Natural killer cell (primary cell): ENCODE data around the gene KRT39. TPM values are rescaled to one million over a fixed set of nuclear protein-coding genes. Genes with fewer than 3 reads are reported as not detected.
"Not testable (repeated sequence)": the region's sequence is repeated elsewhere in the genome, so short reads cannot be mapped to it uniquely, and the experiment has no call there.

Experiments used
- ATAC-seq, 3 donors: fragments of 150-1000 bp in 2 of 3; fragments of 200-7000 bp in 1 of 3; cut with Tn5 transposase; 1 replicate in 1 of 3; 2 replicates in 2 of 3; pipeline ENCODE4 v1.10.0; 2021; ENCODE audit warnings: mild to moderate bottlenecking in 2 of 3, moderate library complexity in 2 of 3
- DNase-seq, 2 donors: peaks; one replicate each; pipeline versions ENCODE4 v3.0.0 to v3.0.0-alpha.2; 2013 to 2021; ENCODE audit warnings: mixed read lengths in 1 of 2
- H3K27ac ChIP-seq: one replicate; pipeline ENCODE4 v1.5.1; 2013; ENCODE audit warnings: mild to moderate bottlenecking, low read length
- H3K27me3 ChIP-seq: one replicate; pipeline ENCODE4 v1.6.1; 2013; ENCODE audit warnings: low read length; ENCODE audit not compliant: control insufficient read depth, insufficient read depth
- H3K36me3 ChIP-seq: one replicate; pipeline ENCODE4 v1.6.1; 2013; ENCODE audit warnings: low read length; ENCODE audit not compliant: control insufficient read depth, insufficient read depth
- H3K4me1 ChIP-seq: one replicate; pipeline ENCODE4 v1.6.1; 2013; ENCODE audit warnings: low read length; ENCODE audit not compliant: control insufficient read depth, insufficient read depth
- H3K4me3 ChIP-seq: one replicate; pipeline ENCODE4 v1.5.1; 2013; ENCODE audit warnings: low read length
- H3K9me3 ChIP-seq: one replicate; pipeline ENCODE4 v1.6.1; 2013; ENCODE audit warnings: low read length; ENCODE audit not compliant: control insufficient read depth, insufficient read depth
- H3K27ac Mint-ChIP-seq, 2 donors: one replicate each; pipeline ENCODE4 v1.8.0; 2022; ENCODE audit warnings: mild to moderate bottlenecking in 2 of 2, mixed read lengths in 2 of 2, moderate library complexity in 1 of 2
- H3K27me3 Mint-ChIP-seq, 2 donors: one replicate each; pipeline ENCODE4 v1.8.0; 2022; ENCODE audit warnings: low read depth in 2 of 2, mixed read lengths in 2 of 2
- H3K36me3 Mint-ChIP-seq: one replicate; pipeline ENCODE4 v1.8.0; 2022; ENCODE audit warnings: mixed read lengths
- H3K4me1 Mint-ChIP-seq, 2 donors: one replicate each; pipeline ENCODE4 v1.8.0; 2022; ENCODE audit warnings: mixed read lengths in 2 of 2
- H3K4me3 Mint-ChIP-seq: one replicate; pipeline ENCODE4 v1.8.0; 2022; ENCODE audit warnings: mild to moderate bottlenecking, moderate library complexity, mixed read lengths
- H3K9me3 Mint-ChIP-seq, 2 donors: one replicate each; pipeline ENCODE4 v1.8.0; 2022; ENCODE audit warnings: mixed read lengths in 2 of 2
- CTCF ChIP-seq: fragments of 200-600 bp; IDR thresholded peaks from one replicate; pipeline ENCODE4 v1.8.0; 2022; ENCODE audit warnings: antibody characterized with exemption
- WGBS: methylation state at CpG from one replicate; pipeline ENCODE4 v1.1.7; 2013; ENCODE audit warnings: missing lambda C conversion rate; ENCODE audit not compliant: insufficient coverage; 5-methylcytosine and 5-hydroxymethylcytosine counted together
- intact Hi-C: fragments of 100-400 bp; cut with micrococcal nuclease; formaldehyde crosslinking; loops from one replicate; pipeline ENCODE4 v1.14.2; 2022
- total RNA-seq, 4 donors: library from RNA; stranded (reverse); fragments of 120-200 nt in 1 of 4; gene quantifications; one replicate each; pipeline versions ENCODE4 v1.2.3 to v1.2.4, GENCODE V29; 2013 to 2022

KRT39 gene
- total RNA-seq, 3 donors from 2014 or later (not counting 1 experiment from before 2014, with no cell fraction given) = not detected

GRCh38 chr17:41001795-41002194 lies 35.0 kb upstream of the KRT39 start:
- no peaks in the 10 kb centered on the region for H3K9me3 Mint-ChIP-seq
- TF ChIP-seq CTCF = no peak
- Histone ChIP-seq H3K27me3 (peaks cover 9% of the 10 kb centered on the region), H3K4me3 (no peak overlapping the region), H3K4me1 (no peaks in the 10 kb centered on the region), H3K9me3 (no peaks in the 10 kb centered on the region), H3K36me3 (no peaks in the 10 kb centered on the region), H3K27ac (no peak overlapping the region)
- H3K4me3 Mint-ChIP-seq = no peak overlapping the region
- intact Hi-C loops = no loop called here
- WGBS = 87% methylated on average over 4 of the region's 4 CpGs
- H3K27me3 Mint-ChIP-seq = peaks cover 27 to 28% of the 10 kb centered on the region in 2 donors
- H3K4me1 Mint-ChIP-seq = no peaks in the 10 kb centered on the region
- DNase-seq = no peak
- ATAC-seq = no peak
- no peak overlapping the region for H3K27ac Mint-ChIP-seq
- no peaks in the 10 kb centered on the region for H3K36me3 Mint-ChIP-seq

GRCh38 chr17:40999563-40999962 lies 32.8 kb upstream of the KRT39 start, which contains the start of gene KRTAP3-2:
Gene KRTAP3-2 (minus strand): TSS chr17:40999906. CDS start chr17:40999853, 53 bp downstream.
- intact Hi-C loops = not testable (repeated sequence)

GRCh38 chr17:40997361-40997760 lies 30.6 kb upstream of the KRT39 start:
- no peak overlapping the region for H3K4me3 ChIP-seq
- no peak for DNase-seq
- intact Hi-C loops = no loop called here
- ATAC-seq = no peak
- no peaks in the 10 kb centered on the region for H3K9me3 ChIP-seq
- 91% methylated on average over 2 of the region's 2 CpGs for WGBS
- H3K27me3 ChIP-seq = peaks cover 14% of the 10 kb centered on the region
- no peaks in the 10 kb centered on the region for H3K36me3 ChIP-seq
- H3K36me3 Mint-ChIP-seq = no peaks in the 10 kb centered on the region
- no peaks in the 10 kb centered on the region for H3K9me3 Mint-ChIP-seq
- no peak overlapping the region for H3K27ac ChIP-seq
- H3K27me3 Mint-ChIP-seq = peaks cover 41 to 58% of the 10 kb centered on the region in 2 donors
- no peaks in the 10 kb centered on the region for H3K4me1 Mint-ChIP-seq
- no peak for TF ChIP-seq CTCF
- no peaks in the 10 kb centered on the region for H3K4me1 ChIP-seq
- no peak overlapping the region for H3K27ac Mint-ChIP-seq
- H3K4me3 Mint-ChIP-seq = no peak overlapping the region

More at GRCh38 chr17:40999563-40999962, 32.8 kb upstream of the KRT39 start, which contains the start of gene KRTAP3-2:
- not testable (repeated sequence) for DNase-seq, H3K4me3 Mint-ChIP-seq, H3K36me3 ChIP-seq, H3K36me3 Mint-ChIP-seq, H3K9me3 Mint-ChIP-seq, H3K27ac Mint-ChIP-seq, H3K9me3 ChIP-seq, H3K27ac ChIP-seq, ATAC-seq, H3K4me1 Mint-ChIP-seq, H3K4me3 ChIP-seq, H3K4me1 ChIP-seq
- H3K27me3 ChIP-seq = peaks cover 14% of the 10 kb centered on the region
- WGBS = 84% methylated on average over 6 of the region's 6 CpGs
- H3K27me3 Mint-ChIP-seq = peaks cover 32 to 39% of the 10 kb centered on the region in 2 donors

GRCh38 chr17:40996829-40997228 lies 30.1 kb upstream of the KRT39 start:
- H3K4me3 ChIP-seq = no peak overlapping the region
- no peaks in the 10 kb centered on the region for H3K4me1 ChIP-seq
- H3K9me3 ChIP-seq = no peaks in the 10 kb centered on the region
- Mint-ChIP-seq H3K4me1 (no peaks in the 10 kb centered on the region), H3K4me3 (no peak overlapping the region), H3K27ac (no peak overlapping the region), H3K36me3 (no peaks in the 10 kb centered on the region), H3K9me3 (no peaks in the 10 kb centered on the region), H3K27me3 (peaks cover 43 to 63% of the 10 kb centered on the region in 2 donors)
- DNase-seq (no peak), ATAC-seq (no peak)
- H3K27ac ChIP-seq = no peak overlapping the region
- 79% methylated on average over 3 of the region's 4 CpGs for WGBS
- intact Hi-C loops = no loop called here
- H3K36me3 ChIP-seq = no peaks in the 10 kb centered on the region
- no peak for TF ChIP-seq CTCF
- peaks cover 15% of the 10 kb centered on the region for H3K27me3 ChIP-seq
